Spleen (tissue), 7 donors: Measurements from ENCODE around the gene ARHGEF39.

Source experiments
- CTCF ChIP-seq, 11 experiments: fragments of 200-600 bp in 7 of 11; fragments of 450-650 bp in 4 of 11; sonication (generic) in 4 of 11; IDR thresholded peaks in 8 of 11; conservative IDR thresholded peaks in 3 of 11; 1 replicate in 7 of 11; 2 replicates in 4 of 11; pipeline versions ENCODE4 v1.4.0 to v1.8.0; 2016 to 2021; ENCODE audit warnings: antibody characterized with exemption in 11 of 11, inconsistent platforms in 4 of 11, mild to moderate bottlenecking in 1 of 11
- POLR2A ChIP-seq, 3 donors: fragments of 450-650 bp; IDR thresholded peaks; one replicate each; pipeline ENCODE4 v1.5.1; 2017; ENCODE audit warnings: antibody characterized with exemption in 3 of 3, mild to moderate bottlenecking in 1 of 3
- donor health status: DM: no; HTN: no; CAD: no; lungs with moderate emphysema.
- donor health status: DM: no; HTN: no; CAD: no.
- donor health status: DM: no; HTN: no; CAD: no.

GRCh38 chr9:35667939-35668338 lies 2.9 kb upstream of the ARHGEF39 start:
- TF ChIP-seq CTCF (IDR thresholded peaks at IDR 0.05 in 8 of 11, conservative IDR thresholded peaks at IDR 0.05 in 3 of 11) (no peak), POLR2A (IDR thresholded peaks at IDR 0.05) (no peak)
